Measurements from ENCODE around the gene THAP12. TPM values are rescaled to one million over a fixed set of nuclear protein-coding genes. Genes with fewer than 3 reads are reported as not detected.

THAP12 gene
- total RNA-seq, 1 donor from 2014 or later: 36.8 TPM

- H3K27ac Mint-ChIP-seq (ENCODE audit: unreplicated experiment): no peak overlapping the region
- H3K9me3 Mint-ChIP-seq (ENCODE audit: unreplicated experiment): no peaks in the 10 kb centered on the region
- H3K4me3 Mint-ChIP-seq (ENCODE audit: unreplicated experiment): no peak overlapping the region
Measured at GRCh38 chr11:76400967-76401366, 20.0 kb upstream of the THAP12 start.

GRCh38 chr11:76397383-76397782 is 16.5 kb upstream of the THAP12 start:
- Mint-ChIP-seq H3K27me3 (ENCODE audit: unreplicated experiment) (no peaks in the 10 kb centered on the region), H3K4me3 (ENCODE audit: unreplicated experiment) (no peak overlapping the region), H3K36me3 (ENCODE audit: unreplicated experiment) (peaks cover 2% of the 10 kb centered on the region), H3K9me3 (ENCODE audit: unreplicated experiment) (no peaks in the 10 kb centered on the region), H3K4me1 (ENCODE audit: unreplicated experiment) (no peaks in the 10 kb centered on the region), H3K27ac (ENCODE audit: unreplicated experiment) (no peak overlapping the region)
- DNase-seq (ENCODE audit: extremely low spot score, unreplicated experiment): no peak
- TF ChIP-seq CTCF (IDR thresholded peaks at IDR 0.05): no peak

More at GRCh38 chr11:76400967-76401366, 20.0 kb upstream of the THAP12 start:
- Mint-ChIP-seq H3K4me1 (ENCODE audit: unreplicated experiment) (no peaks in the 10 kb centered on the region), H3K36me3 (ENCODE audit: unreplicated experiment) (peaks cover 2% of the 10 kb centered on the region), H3K27me3 (ENCODE audit: unreplicated experiment) (no peaks in the 10 kb centered on the region)
- no peak for TF ChIP-seq CTCF (IDR thresholded peaks at IDR 0.05)
- no peak for DNase-seq (ENCODE audit: extremely low spot score, unreplicated experiment)

GRCh38 chr11:76395296-76395695 is 14.4 kb upstream of the THAP12 start:
- H3K4me3 Mint-ChIP-seq (ENCODE audit: unreplicated experiment): no peak overlapping the region
- no peaks in the 10 kb centered on the region for H3K27me3 Mint-ChIP-seq (ENCODE audit: unreplicated experiment)
- H3K4me1 Mint-ChIP-seq (ENCODE audit: unreplicated experiment): no peaks in the 10 kb centered on the region
- no peaks in the 10 kb centered on the region for H3K9me3 Mint-ChIP-seq (ENCODE audit: unreplicated experiment)
- no peak overlapping the region for H3K27ac Mint-ChIP-seq (ENCODE audit: unreplicated experiment)
- H3K36me3 Mint-ChIP-seq (ENCODE audit: unreplicated experiment): no peaks in the 10 kb centered on the region
- no peak for TF ChIP-seq CTCF (IDR thresholded peaks at IDR 0.05)
- no peak for DNase-seq (ENCODE audit: extremely low spot score, unreplicated experiment)

- DNase-seq (ENCODE audit: extremely low spot score, unreplicated experiment): no peak
- Mint-ChIP-seq H3K4me1 (ENCODE audit: unreplicated experiment) (no peaks in the 10 kb centered on the region), H3K36me3 (ENCODE audit: unreplicated experiment) (no peaks in the 10 kb centered on the region)
Measured at GRCh38 chr11:76394411-76394810, 13.5 kb upstream of the THAP12 start.

GRCh38 chr11:76392870-76393269 is 11.9 kb upstream of the THAP12 start:
- H3K36me3 Mint-ChIP-seq (ENCODE audit: unreplicated experiment): no peaks in the 10 kb centered on the region
- no peak overlapping the region for H3K4me3 Mint-ChIP-seq (ENCODE audit: unreplicated experiment)
- no peak for TF ChIP-seq CTCF (IDR thresholded peaks at IDR 0.05)
- H3K27ac Mint-ChIP-seq (ENCODE audit: unreplicated experiment): no peak overlapping the region
- no peaks in the 10 kb centered on the region for H3K4me1 Mint-ChIP-seq (ENCODE audit: unreplicated experiment)
- no peak for DNase-seq (ENCODE audit: extremely low spot score, unreplicated experiment)
- H3K27me3 Mint-ChIP-seq (ENCODE audit: unreplicated experiment): no peaks in the 10 kb centered on the region
- no peaks in the 10 kb centered on the region for H3K9me3 Mint-ChIP-seq (ENCODE audit: unreplicated experiment)

More at GRCh38 chr11:76394411-76394810, 13.5 kb upstream of the THAP12 start:
- Mint-ChIP-seq H3K9me3 (ENCODE audit: unreplicated experiment) (no peaks in the 10 kb centered on the region), H3K27ac (ENCODE audit: unreplicated experiment) (no peak overlapping the region), H3K27me3 (ENCODE audit: unreplicated experiment) (no peaks in the 10 kb centered on the region), H3K4me3 (ENCODE audit: unreplicated experiment) (no peak overlapping the region)
- no peak for TF ChIP-seq CTCF (IDR thresholded peaks at IDR 0.05)

All from osteocyte (in vitro differentiated cells).